HG03565 (cell line): ENCODE data around the gene APBB3.
"Not testable (repeated sequence)": the region's sequence is repeated elsewhere in the genome, so short reads cannot be mapped to it uniquely, and the experiment has no call there.

Experiments
- ATAC-seq: cut with Tn5 transposase; IDR thresholded peaks from one replicate; pipeline ENCODE4 v1.9.1; 2021; ENCODE audit warnings: mild to moderate bottlenecking, moderate library complexity; ENCODE audit not compliant: unreplicated experiment

The APBB3 gene, protein sequence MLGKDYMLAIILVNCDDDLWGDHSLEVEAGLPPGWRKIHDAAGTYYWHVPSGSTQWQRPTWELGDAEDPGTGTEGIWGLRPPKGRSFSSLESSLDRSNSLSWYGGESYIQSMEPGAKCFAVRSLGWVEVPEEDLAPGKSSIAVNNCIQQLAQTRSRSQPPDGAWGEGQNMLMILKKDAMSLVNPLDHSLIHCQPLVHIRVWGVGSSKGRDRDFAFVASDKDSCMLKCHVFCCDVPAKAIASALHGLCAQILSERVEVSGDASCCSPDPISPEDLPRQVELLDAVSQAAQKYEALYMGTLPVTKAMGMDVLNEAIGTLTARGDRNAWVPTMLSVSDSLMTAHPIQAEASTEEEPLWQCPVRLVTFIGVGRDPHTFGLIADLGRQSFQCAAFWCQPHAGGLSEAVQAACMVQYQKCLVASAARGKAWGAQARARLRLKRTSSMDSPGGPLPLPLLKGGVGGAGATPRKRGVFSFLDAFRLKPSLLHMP

GRCh38 chr5:140564196-140565023, at the start of gene APBB3, which contains the start of gene SLC35A4:
Gene APBB3, minus strand, starts transcription at chr5:140564598. Its CDS starts 353 bp downstream, at chr5:140564245.
Gene SLC35A4, plus strand, starts transcription at chr5:140564828. Its CDS starts 2,342 bp downstream, at chr5:140567170.
- peak; percentile 80 for ATAC-seq

- no peak for ATAC-seq
Observed at GRCh38 chr5:140611020-140611521, 46.7 kb upstream of the APBB3 start.

- no peak for ATAC-seq
Observed at GRCh38 chr5:140609126-140609525, 44.7 kb upstream of the APBB3 start.

- ATAC-seq: no peak
Observed at GRCh38 chr5:140608722-140609121, 44.3 kb upstream of the APBB3 start.

DNA sequence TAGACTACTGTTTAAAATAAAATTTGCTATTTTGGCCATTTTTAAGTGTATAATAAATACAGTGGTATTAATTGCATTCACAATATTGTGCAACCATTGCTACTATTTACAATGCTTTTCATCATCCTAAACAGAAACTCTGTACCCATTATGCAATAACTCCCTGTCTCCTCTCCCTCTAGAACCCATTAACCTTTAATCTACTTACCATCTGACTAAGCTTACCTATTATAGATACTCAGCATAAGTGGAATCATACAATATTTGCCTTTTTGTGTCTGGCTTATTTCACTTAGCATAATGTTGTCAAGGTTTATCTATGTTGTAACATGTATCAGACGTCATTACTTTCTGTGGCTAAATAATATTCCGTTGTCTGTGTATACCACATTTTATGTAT, 42.6 kb upstream of the APBB3 start:
- ATAC-seq: no peak

GRCh38 chr5:140605879-140606278, 41.5 kb upstream of the APBB3 start:
- no peak for ATAC-seq

DNA sequence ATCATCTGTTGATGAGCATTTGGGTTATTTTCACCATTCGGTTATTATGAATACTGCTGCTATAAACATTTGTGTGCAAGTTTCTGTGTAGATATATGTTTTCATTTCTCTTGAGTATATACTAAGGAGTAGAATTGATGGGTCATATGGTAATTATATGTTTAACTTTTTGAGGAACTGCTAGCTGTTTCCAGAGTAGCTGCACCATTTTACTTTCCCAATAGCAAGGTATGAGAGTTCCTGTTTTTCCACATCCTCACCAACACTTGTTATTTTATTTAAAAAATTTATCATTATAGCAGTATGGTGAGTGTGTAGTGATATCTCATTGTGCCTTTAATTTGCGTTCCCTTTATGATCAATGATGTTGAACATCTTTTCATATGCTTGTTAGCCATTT, 39.3 kb upstream of the APBB3 start:
- no peak for ATAC-seq

- not testable (repeated sequence) for ATAC-seq
Observed at GRCh38 chr5:140603446-140603698, 39.0 kb upstream of the APBB3 start.

DNA sequence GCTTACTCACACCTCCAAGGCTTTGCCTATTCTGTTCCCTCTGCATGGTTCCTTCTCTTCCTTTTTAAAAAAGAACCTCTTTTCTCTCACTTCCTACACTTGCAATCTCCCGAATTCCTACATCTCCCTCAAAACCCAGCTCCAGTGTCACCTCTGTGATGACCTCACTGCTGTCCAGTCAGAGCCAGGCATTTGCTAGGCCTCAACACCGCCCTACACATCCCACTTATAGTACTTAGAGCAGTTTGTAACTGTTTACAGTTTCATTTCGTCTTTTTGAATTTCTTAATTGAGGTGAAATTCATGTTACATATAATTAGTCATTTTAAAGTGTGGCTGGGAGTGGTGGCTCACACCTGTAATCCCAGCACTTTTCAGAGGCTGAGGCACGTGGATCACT, 37.7 kb upstream of the APBB3 start:
- ATAC-seq: no peak

GRCh38 chr5:140600096-140600495, 35.7 kb upstream of the APBB3 start:
- ATAC-seq: no peak

GRCh38 chr5:140598836-140599235, 34.4 kb upstream of the APBB3 start:
- ATAC-seq: no peak

- ATAC-seq: no peak
Observed at GRCh38 chr5:140596321-140596741, 31.9 kb upstream of the APBB3 start.

- ATAC-seq: no peak
Observed at GRCh38 chr5:140595538-140596300, 31.3 kb upstream of the APBB3 start.

DNA sequence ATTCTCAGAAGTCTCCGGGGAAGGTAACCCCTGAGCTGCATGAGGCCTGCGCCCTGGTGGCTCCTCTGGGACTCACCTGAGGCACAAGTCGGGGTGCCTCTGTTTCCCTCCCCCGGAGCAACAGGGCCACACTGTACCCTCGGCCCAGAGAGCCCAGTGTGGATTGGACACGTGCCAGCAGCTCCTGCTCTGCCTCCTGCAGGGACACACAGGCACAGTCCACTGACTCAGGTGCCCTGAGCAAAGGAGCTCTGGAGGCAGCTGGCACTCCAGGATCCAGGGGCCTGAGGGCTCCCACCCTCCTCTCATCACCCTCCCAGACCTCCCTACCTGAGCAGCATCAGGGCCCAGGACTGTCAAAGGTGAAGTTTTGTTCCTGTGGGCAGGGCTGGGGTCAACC, 29.8 kb upstream of the APBB3 start:
- ATAC-seq: no peak

- ATAC-seq: not testable (repeated sequence)
Observed at GRCh38 chr5:140593070-140593469, 28.7 kb upstream of the APBB3 start.

GRCh38 chr5:140591747-140592372, 27.5 kb upstream of the APBB3 start:
- no peak for ATAC-seq

DNA sequence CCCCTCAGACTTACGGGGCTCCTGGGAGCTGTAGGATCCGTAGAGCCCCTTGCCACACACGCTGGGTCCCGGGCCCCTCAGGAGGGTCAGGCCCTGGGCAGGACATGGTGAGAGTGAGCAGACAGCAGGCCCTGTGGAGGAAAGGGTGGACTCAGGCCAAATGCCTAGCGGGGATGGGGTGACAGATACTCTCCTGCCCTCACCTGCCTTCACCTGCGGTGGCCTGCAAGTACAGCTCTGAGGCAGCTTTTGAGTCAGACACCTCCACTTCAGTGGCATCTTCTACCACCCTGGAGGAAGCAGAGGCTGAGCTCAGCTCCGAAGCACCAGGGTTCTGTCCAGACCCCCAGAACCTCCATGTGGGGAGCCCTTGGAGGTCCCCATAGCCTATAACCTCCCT, 26.5 kb upstream of the APBB3 start:
- ATAC-seq: no peak

GRCh38 chr5:140588311-140589070, 24.1 kb upstream of the APBB3 start:
- ATAC-seq: no peak

- no peak for ATAC-seq
Observed at GRCh38 chr5:140587495-140587894, 23.1 kb upstream of the APBB3 start.
